GM21717 (cell line): ENCODE measurements around the gene SLC18A2.
A peak's percentile ranks its signal among the peaks of the same experiment; 100 is the strongest.
"Not testable (repeated sequence)": the region's sequence is repeated elsewhere in the genome, so short reads cannot be mapped to it uniquely, and the experiment has no call there.

Experiments used
- ATAC-seq: cut with Tn5 transposase; IDR thresholded peaks from one replicate; pipeline ENCODE4 v1.9.1; 2021; ENCODE audit warnings: mild to moderate bottlenecking, moderate library complexity; ENCODE audit not compliant: unreplicated experiment

SLC18A2 gene

GRCh38 chr10:117240621-117241529 lies at the start of gene SLC18A2:
Gene SLC18A2, plus strand, starts transcription at chr10:117241114. Its CDS starts 580 bp downstream, at chr10:117241694.
- no peak for ATAC-seq

GRCh38 chr10:117197189-117197588 lies 43.7 kb upstream of the SLC18A2 start, which contains the start of gene KCNK18:
Gene KCNK18, plus strand, starts transcription at chr10:117197489. Its CDS starts 0 bp downstream, at chr10:117197489.
- no peak for ATAC-seq

GRCh38 chr10:117198088-117198487 lies 42.8 kb upstream of the SLC18A2 start:
- ATAC-seq = no peak

GRCh38 chr10:117201826-117202225 lies 39.1 kb upstream of the SLC18A2 start:
- ATAC-seq = no peak

- ATAC-seq = no peak
Observed at GRCh38 chr10:117204316-117204715, 36.6 kb upstream of the SLC18A2 start.

- no peak for ATAC-seq
Observed at GRCh38 chr10:117212176-117212575, 28.7 kb upstream of the SLC18A2 start.

GRCh38 chr10:117214401-117214800 lies 26.5 kb upstream of the SLC18A2 start:
- no peak for ATAC-seq

- no peak for ATAC-seq
Observed at GRCh38 chr10:117215079-117215478, 25.8 kb upstream of the SLC18A2 start.

- ATAC-seq = no peak
Observed at GRCh38 chr10:117216028-117216427, 24.9 kb upstream of the SLC18A2 start.

- peak; percentile 81 for ATAC-seq
Observed at GRCh38 chr10:117216611-117217195, 24.2 kb upstream of the SLC18A2 start.

- ATAC-seq = peak; percentile 55
Observed at GRCh38 chr10:117217196-117217761, 23.6 kb upstream of the SLC18A2 start.

GRCh38 chr10:117218654-117219053 lies 22.3 kb upstream of the SLC18A2 start:
- no peak for ATAC-seq

- ATAC-seq = no peak
Observed at GRCh38 chr10:117221156-117221711, 19.7 kb upstream of the SLC18A2 start.

GRCh38 chr10:117222552-117222951 lies 18.4 kb upstream of the SLC18A2 start:
- ATAC-seq = no peak

- no peak for ATAC-seq
Observed at GRCh38 chr10:117222976-117223692, 17.8 kb upstream of the SLC18A2 start.

- ATAC-seq = no peak
Observed at GRCh38 chr10:117223693-117224430, 17.1 kb upstream of the SLC18A2 start.

GRCh38 chr10:117224881-117225280 lies 16.0 kb upstream of the SLC18A2 start:
- no peak for ATAC-seq

GRCh38 chr10:117226813-117227451 lies 14.0 kb upstream of the SLC18A2 start:
- ATAC-seq = no peak

- no peak for ATAC-seq
Observed at GRCh38 chr10:117228210-117228609, 12.7 kb upstream of the SLC18A2 start.

GRCh38 chr10:117230107-117230506 lies 10.8 kb upstream of the SLC18A2 start:
- not testable (repeated sequence) for ATAC-seq
